ENCODE data around the gene DEPDC1B.
A peak's percentile ranks its signal among the peaks of the same experiment; 100 is the strongest.
"Not testable (repeated sequence)": the region's sequence is repeated elsewhere in the genome, so short reads cannot be mapped to it uniquely, and the experiment has no call there.

DEPDC1B gene

GRCh38 chr5:60639544-60639943, 60.4 kb downstream of the DEPDC1B start:
- DNase-seq: no peak

DNA sequence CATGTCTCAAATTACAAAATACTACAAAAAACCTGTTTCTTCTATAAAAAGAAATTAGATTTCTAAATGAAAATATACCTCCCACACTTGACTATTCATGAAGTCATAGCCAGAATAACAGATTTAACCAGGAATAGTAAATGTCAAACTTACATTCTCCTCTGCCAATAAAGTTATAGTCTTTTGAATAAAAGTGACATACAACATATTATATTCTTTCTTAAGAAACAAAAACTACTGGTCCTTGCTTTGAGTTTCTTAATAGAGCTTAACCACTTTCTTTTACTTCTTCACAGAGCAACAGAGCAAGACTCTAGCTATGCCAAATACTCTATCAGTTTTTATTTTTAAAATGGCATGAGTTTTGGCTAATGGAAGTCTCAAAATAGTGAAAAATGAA, 61.7 kb downstream of the DEPDC1B start:
- DNase-seq: no peak

GRCh38 chr5:60636644-60637043, 63.3 kb downstream of the DEPDC1B start:
- no peak for DNase-seq

GRCh38 chr5:60636001-60636400, 64.0 kb downstream of the DEPDC1B start:
- DNase-seq: no peak

DNA sequence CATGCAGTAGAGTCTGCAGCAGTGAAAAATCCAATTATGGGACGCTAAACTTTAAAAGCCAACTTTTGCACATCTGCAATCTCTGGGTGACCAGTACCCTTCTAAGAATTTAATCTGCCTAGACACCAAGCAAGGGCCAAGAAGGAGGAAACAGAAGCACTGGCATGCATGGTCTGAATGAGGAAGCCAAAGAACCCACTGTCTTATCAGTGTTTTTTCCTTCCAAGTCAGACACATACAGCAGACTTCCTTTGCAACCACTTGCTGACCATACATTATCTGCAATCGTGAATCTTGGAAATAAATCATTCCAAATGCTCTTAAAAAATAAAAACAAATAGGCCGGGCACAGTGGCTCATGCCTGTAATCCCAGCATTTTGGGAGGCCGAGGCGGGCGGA, 65.9 kb downstream of the DEPDC1B start:
- no peak for DNase-seq

GRCh38 chr5:60633341-60633740, 66.6 kb downstream of the DEPDC1B start:
- DNase-seq: no peak

DNA sequence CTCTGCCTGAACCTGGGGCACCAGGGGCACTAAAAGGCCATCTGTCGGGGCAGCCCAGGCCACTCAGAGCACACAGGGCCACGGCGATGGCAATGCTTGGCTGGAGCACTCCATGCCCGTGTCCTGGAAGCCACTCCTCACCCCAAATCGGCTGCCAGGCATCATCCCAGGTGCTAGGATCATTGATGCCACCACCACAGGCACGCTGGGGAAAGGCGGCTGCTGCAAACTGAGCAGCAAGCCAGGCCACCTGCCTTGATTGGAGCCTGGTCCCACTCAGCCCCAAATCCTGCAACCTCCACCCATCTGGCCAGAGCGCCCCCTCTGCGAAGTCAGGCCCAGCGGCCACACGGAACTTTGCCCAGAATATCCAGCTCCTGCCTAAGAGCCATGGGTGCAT, 67.8 kb downstream of the DEPDC1B start:
- no peak for DNase-seq

- no peak for DNase-seq
Observed at GRCh38 chr5:60630836-60631235, 69.1 kb downstream of the DEPDC1B start.

GRCh38 chr5:60630179-60630578, 69.8 kb downstream of the DEPDC1B start:
- no peak for DNase-seq

DNA sequence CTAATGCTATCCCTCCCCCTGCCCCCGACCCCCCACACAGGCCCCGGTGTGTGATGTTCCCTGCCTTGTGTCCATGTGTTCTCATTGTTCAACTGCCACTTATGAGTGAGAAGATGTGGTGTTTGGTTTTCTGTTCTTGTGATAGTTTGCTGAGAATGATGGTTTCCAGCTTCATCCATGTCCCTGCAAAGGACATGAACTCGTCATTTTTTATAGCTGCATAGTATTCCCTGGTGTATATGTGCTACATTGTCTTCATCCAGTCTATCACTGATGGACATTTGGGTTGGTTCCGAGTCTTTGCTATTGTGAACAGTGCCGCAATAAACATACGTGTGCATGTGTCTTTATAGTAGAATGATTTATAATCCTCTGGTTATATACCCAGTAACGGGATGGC, 75.1 kb downstream of the DEPDC1B start:
- not testable (repeated sequence) for DNase-seq

- not testable (repeated sequence) for DNase-seq
Observed at GRCh38 chr5:60620752-60621151, 79.2 kb downstream of the DEPDC1B start.

GRCh38 chr5:60613826-60614225, 86.1 kb downstream of the DEPDC1B start:
- no peak for DNase-seq

DNA sequence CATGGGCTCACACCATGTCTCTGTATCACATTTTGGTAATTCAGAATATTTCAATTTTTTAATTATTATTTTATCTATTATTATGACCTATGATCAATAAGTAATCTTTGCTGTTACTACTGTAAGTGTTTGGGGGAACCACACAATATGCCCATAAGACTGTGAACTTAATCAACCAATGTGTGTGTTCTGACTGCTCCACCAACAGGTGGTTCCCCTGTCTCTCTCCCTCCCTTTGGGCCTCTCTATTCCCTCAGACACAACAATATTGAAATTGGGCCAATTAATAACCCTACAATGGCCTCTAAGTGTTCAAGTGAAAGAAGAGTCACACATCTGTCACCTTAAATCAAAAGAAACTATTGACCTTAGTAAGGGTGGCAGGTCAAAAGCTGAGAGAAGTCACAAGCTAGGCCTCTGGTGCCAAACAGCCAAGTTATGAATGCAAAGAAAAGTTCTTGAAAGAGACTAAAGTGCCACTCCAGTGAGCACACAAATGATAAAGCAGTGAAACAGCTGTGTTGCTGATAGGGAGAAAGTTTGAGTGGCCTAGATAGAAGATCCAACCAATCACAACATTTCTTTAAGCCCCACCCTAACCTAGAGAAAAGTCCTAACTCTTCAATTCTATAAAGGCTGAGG, 88.7 kb downstream of the DEPDC1B start:
- no peak for DNase-seq

DNA sequence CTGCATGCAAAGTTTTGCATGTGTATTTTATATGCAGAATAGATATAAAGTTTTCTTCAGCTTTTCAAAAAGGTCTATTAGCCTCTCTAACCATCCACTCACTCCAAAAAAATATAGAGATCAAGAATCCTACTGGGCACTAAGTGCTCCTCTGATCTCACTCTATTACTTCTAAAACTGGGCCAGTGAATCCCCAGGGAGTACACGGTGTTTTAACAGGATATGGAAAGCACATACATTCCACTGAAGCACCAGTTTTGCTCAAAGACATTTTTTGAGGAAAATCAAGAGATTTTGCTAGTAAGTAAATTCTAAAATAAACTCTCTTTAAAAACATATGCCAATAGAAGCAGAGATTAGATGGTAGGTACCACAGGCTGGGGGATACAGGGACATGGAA, 95.2 kb downstream of the DEPDC1B start:
- DNase-seq: no peak

DNA sequence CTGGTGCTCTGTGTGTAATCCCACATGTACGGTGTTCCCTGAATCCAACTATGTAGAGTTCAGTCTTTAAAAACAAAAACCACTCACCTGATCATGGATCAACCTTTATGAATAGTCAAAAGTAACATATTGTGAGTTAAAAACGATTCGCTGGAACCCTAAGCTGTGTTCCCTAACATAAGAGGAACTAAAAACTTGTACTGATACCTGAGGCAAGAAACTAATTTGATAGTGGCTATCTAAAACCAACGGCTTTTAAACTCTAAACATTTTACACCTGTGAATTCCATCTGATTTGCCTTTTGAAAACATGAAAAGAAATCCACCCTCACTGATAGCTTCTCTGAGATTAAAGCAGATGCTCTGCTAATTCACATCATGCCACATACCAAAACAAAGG, 101.5 kb downstream of the DEPDC1B start:
- DNase-seq: no peak

DNA sequence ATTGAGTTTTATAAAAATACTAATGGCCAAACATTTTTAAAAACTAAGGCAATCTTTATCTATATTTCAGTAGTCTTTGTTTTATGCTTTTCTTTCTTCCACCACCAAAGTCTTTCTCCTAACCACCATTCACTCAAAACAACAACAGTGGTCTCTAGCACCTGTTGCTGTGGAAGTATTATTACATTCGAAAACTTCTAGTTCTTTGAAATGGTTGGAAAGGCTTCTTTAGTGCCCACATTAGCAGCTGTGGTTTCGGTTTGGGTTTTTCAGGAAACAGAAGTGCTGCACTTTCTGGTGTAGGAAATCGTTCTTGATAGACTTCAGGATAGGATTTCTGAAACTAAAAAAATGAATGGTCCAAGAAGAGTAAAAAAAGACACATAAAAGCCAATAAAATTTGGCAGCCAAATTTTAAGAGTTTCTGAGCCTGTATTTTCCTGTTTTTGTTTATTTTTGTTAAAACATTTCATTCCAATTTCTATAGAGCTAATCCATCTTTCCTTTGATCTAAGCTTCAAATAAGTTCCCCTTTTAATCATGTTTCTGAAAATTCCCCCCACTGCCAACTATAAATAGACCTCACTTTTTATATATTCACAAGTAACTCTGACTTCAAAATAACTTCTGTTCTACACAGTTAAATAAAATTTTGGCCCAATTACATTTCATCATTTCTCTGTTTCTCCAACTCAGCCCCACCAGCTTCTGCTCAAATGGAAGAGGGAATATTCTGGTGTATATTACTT, 102.2 kb downstream of the DEPDC1B start:
- DNase-seq: no peak

DNA sequence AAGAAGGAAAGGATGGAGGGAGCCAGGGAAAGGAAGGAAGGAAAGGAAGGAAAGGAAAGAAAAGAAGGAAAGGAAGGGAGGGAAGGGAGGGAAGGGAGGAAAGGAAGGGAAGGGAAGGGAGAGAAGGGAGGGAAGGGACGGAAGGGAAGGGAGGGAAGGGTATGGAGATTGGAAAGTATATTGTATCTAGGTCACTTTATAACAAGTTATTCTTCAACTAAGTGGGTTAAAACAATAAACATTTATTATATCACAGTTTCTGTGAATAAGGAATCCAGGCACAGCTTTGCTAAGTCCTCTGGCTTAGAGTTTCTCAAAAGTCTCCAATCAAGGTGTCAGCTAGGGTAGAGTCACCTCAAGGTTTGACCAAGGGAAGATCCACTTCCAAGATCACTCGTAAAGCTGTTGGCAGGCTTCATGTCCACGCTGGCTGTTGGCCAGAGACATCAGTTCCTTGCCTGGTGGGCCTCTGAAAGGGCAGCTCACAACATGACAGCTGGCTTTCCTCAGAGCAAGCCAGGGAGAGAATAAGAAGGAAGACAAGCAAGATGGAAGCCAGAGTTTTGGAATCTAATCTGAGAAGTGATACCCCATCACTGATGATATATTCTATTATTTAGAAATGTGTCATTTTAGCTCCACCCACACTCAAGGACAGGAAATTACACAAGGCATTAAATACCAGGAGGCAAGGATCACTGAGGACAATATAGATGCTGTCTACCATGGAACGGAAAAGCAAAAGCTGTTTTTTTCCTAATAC, 105.1 kb downstream of the DEPDC1B start:
- DNase-seq: peak; percentile 18

DNA sequence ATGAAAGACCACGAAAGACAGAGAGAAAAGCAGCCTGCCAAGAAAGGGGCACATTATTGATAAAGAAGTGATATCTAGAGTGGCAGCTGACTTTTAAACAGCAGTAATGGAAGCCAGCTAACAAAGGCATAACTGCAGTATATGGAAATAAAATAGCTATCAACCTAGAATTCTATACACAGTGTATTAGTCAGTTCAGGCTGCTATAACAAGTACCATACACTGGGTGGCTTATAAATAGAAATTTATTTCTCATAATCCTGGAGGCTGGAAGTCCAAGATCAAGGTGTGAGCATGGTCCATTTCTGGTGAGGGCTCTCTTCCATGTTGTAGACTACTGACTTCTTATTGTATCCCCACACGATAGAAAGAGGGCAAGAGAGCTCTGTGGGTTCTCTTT, 109.8 kb downstream of the DEPDC1B start:
- DNase-seq: no peak

GRCh38 chr5:60587312-60587711, 112.7 kb downstream of the DEPDC1B start:
- DNase-seq: not testable (repeated sequence)

GRCh38 chr5:60586307-60586901, 113.6 kb downstream of the DEPDC1B start:
- no peak for DNase-seq

- DNase-seq: no peak
Observed at GRCh38 chr5:60585618-60586017, 114.3 kb downstream of the DEPDC1B start.

GRCh38 chr5:60584304-60584703, 115.7 kb downstream of the DEPDC1B start:
- DNase-seq: no peak

DNA sequence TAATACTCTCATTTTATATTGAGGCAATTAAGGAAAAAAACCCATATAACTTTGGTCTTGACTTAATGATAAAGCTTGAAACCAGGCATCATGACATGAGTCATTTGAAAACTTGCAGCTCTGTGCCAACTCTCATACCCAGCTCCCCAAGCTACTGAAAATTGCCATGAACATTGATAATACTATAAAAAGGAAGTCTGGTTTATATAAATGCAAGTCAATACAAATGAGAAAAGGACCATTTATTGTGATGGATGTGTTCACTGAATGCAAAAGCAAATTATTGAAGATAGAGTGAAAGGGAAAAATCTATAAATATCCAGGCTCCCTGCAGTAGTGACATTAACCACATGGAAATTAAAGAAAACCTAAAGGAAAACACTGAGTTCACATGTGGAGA, 116.3 kb downstream of the DEPDC1B start:
- no peak for DNase-seq

DNA sequence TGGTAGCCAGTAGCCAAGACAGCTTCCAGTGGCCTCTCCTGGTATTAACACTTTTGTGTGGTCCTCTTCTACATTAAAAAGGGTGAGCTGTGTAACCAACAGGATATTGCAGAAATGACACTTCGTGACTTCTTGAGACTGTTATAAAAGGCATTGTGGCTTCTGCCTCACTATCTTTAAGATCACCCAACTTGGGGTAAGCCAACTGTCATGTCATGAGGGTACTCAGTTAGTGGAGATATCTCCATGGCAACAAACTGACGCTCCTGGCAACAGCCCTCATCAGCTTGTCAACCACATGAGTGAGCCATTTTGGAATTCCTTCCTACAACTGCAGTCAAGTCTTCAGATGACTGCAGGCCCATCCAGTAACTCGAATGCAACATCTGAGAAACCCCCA, 121.7 kb downstream of the DEPDC1B start:
- DNase-seq: no peak

All from right hindlimb (tissue), 1 donor.